Esophagus muscularis mucosa (tissue), 4 donors: ENCODE data around the gene PALMD. TPM values are rescaled to one million over a fixed set of nuclear protein-coding genes. Genes with fewer than 3 reads are reported as not detected.

Experiments
- DNase-seq: peaks from one replicate; pipeline ENCODE4 v3.0.0-alpha.2; 2017; ENCODE audit errors: extremely low spot score
- H3K27ac ChIP-seq, 4 donors: fragments of 200-600 bp; sonication (generic); replicated peaks in 1 of 4; 1 replicate in 3 of 4; 2 replicates in 1 of 4; pipeline ENCODE4 v1.5.1; 2016 to 2019; ENCODE audit warnings: mild to moderate bottlenecking in 1 of 4
- H3K27me3 ChIP-seq, 4 donors: fragments of 200-600 bp; sonication (generic); one replicate each; pipeline versions ENCODE4 v1.5.1 to v1.6.0; 2016 to 2019
- H3K36me3 ChIP-seq, 4 donors: fragments of 200-600 bp; sonication (generic); one replicate each; pipeline ENCODE4 v1.5.1; 2016 to 2019
- H3K4me1 ChIP-seq, 4 donors: fragments of 200-600 bp; sonication (generic); one replicate each; pipeline ENCODE4 v1.5.1; 2016 to 2019
- H3K4me3 ChIP-seq, 4 donors: fragments of 200-600 bp; sonication (generic); 1 replicate in 2 of 4; 2 replicates in 2 of 4; pipeline ENCODE4 v1.5.1; 2016 to 2019; ENCODE audit warnings: mild to moderate bottlenecking in 4 of 4, moderate library complexity in 1 of 4
- H3K9me3 ChIP-seq, 4 donors: fragments of 200-600 bp; sonication (generic); 1 replicate in 3 of 4; 2 replicates in 1 of 4; pipeline ENCODE4 v1.5.1; 2016 to 2019
- EP300 ChIP-seq: sonication (generic); formaldehyde crosslinking; IDR thresholded peaks from one replicate; pipeline ENCODE4 v1.6.1; 2017; ENCODE audit warnings: antibody characterized with exemption
- POLR2A ChIP-seq: fragments of 450-650 bp; IDR thresholded peaks from one replicate; pipeline ENCODE4 v1.6.1; 2017; ENCODE audit warnings: antibody characterized with exemption, moderate library complexity, mild to moderate bottlenecking, low read depth
- POLR2AphosphoS5 ChIP-seq, 2 donors: sonication (generic); formaldehyde crosslinking; IDR thresholded peaks; one replicate each; pipeline ENCODE4 v1.6.1; 2017; ENCODE audit warnings: antibody characterized with exemption in 2 of 2
- WGBS: methylation state at CpG from one replicate; pipeline ENCODE4 v1.1.5; 2018; 5-methylcytosine and 5-hydroxymethylcytosine counted together
- intact Hi-C: fragments of 100-400 bp; cut with DNase I; formaldehyde crosslinking; loops from one replicate; pipeline ENCODE4 v1.15.1; 2023
- total RNA-seq, 4 donors: library from RNA; depleted of rRNA; stranded (reverse); fragments of >200 nt; gene quantifications; one replicate each; pipeline versions ENCODE4 v1.1.0 to v1.2.1, GENCODE V29; 2016
- TF ChIP-seq, protein P1 (sequence below), 3 experiments: fragments of 200-600 bp in 2 of 3; fragments of 450-650 bp in 1 of 3; sonication (generic) in 2 of 3; IDR thresholded peaks; one replicate each; pipeline ENCODE4 v1.5.1; 2017 to 2019; ENCODE audit warnings: antibody characterized with exemption in 3 of 3, mild to moderate bottlenecking in 2 of 3, moderate library complexity in 1 of 3

Gene PALMD
- total RNA-seq, 4 donors from 2014 or later, result 15.4 to 33.0 (median 27.5) TPM

DNA sequence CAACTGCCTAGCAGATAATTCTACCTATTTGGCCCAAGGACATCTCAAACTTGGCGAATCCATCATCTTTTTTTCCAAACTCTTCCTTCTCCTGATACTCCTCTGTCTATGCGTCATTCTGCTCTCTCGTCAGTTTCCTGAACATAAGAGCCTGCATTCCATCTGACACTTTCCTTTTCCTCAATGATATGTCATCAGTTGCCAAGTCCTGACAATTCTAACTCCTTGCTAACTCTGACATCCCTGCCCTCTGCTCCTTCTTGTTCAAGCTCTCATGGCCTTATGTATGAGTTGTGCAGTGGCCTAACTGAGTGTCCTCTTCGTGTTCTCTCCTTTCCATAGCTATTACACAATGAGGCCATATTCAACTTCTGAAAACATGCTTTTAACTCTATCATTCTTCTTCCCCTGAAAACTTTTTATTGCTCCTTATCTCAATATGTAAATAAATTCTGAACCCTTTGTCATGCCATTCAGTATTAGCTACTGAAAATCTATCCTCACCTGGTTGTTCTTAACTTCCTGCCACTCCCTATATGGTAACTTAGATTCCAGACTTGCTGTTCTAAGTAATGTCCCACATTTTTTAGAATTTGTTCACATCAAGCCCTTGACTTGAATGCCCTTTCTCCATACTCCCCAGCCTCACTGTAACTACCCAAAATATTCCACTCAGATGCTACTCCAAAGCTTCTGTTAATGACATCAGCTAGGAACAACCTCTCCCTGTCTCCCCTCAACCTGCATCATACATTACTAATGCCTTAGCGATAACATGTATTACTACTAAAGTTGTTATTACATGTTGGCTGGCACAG, 11.5 kb downstream of the PALMD start:
- Histone ChIP-seq H3K27ac (peak overlapping the region; percentile 24 to 42 (median 35)), H3K36me3 (no peaks in the 10 kb centered on the region), H3K27me3 (no peaks in the 10 kb centered on the region), H3K4me3 (no peak overlapping the region), H3K9me3 (no peaks in the 10 kb centered on the region), H3K4me1 (peaks cover 39 to 61% (median 46%) of the 10 kb centered on the region in 4 donors)
- TF ChIP-seq POLR2AphosphoS5 (IDR thresholded peaks at IDR 0.05) (peak in 1 of 2 donors; percentile 44), EP300 (no peak), POLR2A (no peak)
- TF ChIP-seq, protein P1, sequence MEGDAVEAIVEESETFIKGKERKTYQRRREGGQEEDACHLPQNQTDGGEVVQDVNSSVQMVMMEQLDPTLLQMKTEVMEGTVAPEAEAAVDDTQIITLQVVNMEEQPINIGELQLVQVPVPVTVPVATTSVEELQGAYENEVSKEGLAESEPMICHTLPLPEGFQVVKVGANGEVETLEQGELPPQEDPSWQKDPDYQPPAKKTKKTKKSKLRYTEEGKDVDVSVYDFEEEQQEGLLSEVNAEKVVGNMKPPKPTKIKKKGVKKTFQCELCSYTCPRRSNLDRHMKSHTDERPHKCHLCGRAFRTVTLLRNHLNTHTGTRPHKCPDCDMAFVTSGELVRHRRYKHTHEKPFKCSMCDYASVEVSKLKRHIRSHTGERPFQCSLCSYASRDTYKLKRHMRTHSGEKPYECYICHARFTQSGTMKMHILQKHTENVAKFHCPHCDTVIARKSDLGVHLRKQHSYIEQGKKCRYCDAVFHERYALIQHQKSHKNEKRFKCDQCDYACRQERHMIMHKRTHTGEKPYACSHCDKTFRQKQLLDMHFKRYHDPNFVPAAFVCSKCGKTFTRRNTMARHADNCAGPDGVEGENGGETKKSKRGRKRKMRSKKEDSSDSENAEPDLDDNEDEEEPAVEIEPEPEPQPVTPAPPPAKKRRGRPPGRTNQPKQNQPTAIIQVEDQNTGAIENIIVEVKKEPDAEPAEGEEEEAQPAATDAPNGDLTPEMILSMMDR (IDR thresholded peaks at IDR 0.05), result no peak
- DNase-seq, result no peak
- 83% methylated on average over 5 of the region's 5 CpGs for WGBS
- intact Hi-C loops, result no loop called here

DNA sequence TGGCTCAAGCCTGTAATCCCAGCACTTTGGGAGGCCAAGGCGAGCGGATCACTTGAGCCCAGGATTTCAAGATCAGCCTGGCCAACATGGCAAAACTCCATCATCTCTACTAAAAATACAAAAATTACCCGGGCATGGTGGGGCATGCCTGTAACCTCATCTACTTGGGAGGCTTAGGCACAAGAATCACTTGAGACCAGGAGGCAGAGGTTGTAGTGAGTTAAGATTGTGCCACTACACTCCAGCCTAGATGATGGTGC, 12.0 kb downstream of the PALMD start:
- H3K36me3 ChIP-seq, result no peaks in the 10 kb centered on the region
- H3K9me3 ChIP-seq, result no peaks in the 10 kb centered on the region
- DNase-seq, result no peak
- WGBS, result 88% methylated on average over 3 of the region's 3 CpGs
- peaks cover 41 to 61% (median 46%) of the 10 kb centered on the region in 4 donors for H3K4me1 ChIP-seq
- TF ChIP-seq POLR2A (no peak), EP300 (no peak), POLR2AphosphoS5 (IDR thresholded peaks at IDR 0.05) (no peak)
- TF ChIP-seq, protein P1 (IDR thresholded peaks at IDR 0.05), result no peak
- intact Hi-C loops, result no loop called here
- peak overlapping the region in 3 of 4 donors; percentile 33 to 42 (median 37) for H3K27ac ChIP-seq
- H3K4me3 ChIP-seq, result no peak overlapping the region
- H3K27me3 ChIP-seq, result no peaks in the 10 kb centered on the region

DNA sequence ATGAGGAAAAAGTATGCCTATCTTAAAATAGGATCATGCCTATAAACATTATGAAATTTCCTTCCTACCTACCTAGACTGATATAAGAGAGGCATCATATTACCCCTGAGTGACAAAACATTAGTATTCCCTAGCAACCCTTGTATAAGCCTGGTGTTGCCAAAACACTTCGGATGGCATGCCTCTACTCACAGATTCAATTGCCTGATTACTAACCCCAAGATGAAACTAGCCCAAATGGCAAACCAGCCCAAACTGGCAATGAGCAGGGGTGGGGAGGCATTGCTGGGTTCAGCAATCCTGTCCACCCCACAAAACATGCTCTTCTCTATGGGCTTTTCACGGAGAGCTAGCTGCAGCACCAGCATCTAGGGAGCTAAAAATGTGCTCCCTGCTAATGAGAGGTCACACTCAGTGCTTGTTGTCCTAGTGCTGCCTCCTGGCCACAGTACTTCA, 13.9 kb downstream of the PALMD start:
- no peak overlapping the region for H3K4me3 ChIP-seq
- peaks cover 38 to 61% (median 53%) of the 10 kb centered on the region in 4 donors for H3K4me1 ChIP-seq
- no peaks in the 10 kb centered on the region for H3K27me3 ChIP-seq
- peak in 1 of 2 donors; percentile 30 for TF ChIP-seq POLR2AphosphoS5 (IDR thresholded peaks at IDR 0.05)
- no peak for TF ChIP-seq POLR2A
- intact Hi-C loops, result no loop called here
- WGBS, result 22% methylated on average over 1 of the region's 2 CpGs
- H3K27ac ChIP-seq, result peak overlapping the region; percentile 53 to 65 (median 57)
- H3K9me3 ChIP-seq, result no peaks in the 10 kb centered on the region
- peaks cover 0 to 16% (median 0%) of the 10 kb centered on the region in 4 donors for H3K36me3 ChIP-seq
- DNase-seq, result no peak

DNA sequence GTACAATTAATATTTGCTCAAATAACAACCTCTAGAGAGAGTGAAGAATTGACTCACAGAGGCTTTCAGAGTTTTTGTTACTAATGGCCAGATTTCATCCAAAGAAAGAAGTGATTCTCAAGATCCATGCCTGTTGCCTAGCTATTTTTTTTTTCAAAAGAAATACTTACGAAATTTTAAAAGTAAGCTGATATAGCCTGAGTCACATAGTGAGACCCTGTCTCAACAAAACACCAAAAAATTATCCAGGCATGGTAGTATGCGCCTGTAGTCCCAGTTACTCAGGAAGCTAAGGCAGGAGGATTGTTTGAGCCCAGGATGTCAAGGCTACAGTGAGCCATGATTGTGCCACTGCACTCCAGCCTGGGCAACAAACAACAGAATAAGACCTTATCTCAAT, 14.6 kb downstream of the PALMD start:
- Histone ChIP-seq H3K4me3 (no peak overlapping the region), H3K27ac (peak overlapping the region; percentile 53 to 65 (median 57)), H3K9me3 (no peaks in the 10 kb centered on the region), H3K36me3 (peaks cover 0 to 23% (median 0%) of the 10 kb centered on the region in 4 donors), H3K27me3 (no peaks in the 10 kb centered on the region), H3K4me1 (peaks cover 38 to 59% (median 51%) of the 10 kb centered on the region in 4 donors)
- WGBS, result 70% methylated on average over 2 of the region's 2 CpGs
- DNase-seq, result no peak
- intact Hi-C loops, result no loop called here
- TF ChIP-seq, protein P1 (IDR thresholded peaks at IDR 0.05), result no peak
- no peak for TF ChIP-seq POLR2A
- TF ChIP-seq POLR2AphosphoS5 (IDR thresholded peaks at IDR 0.05), result no peak
- TF ChIP-seq EP300, result no peak

DNA sequence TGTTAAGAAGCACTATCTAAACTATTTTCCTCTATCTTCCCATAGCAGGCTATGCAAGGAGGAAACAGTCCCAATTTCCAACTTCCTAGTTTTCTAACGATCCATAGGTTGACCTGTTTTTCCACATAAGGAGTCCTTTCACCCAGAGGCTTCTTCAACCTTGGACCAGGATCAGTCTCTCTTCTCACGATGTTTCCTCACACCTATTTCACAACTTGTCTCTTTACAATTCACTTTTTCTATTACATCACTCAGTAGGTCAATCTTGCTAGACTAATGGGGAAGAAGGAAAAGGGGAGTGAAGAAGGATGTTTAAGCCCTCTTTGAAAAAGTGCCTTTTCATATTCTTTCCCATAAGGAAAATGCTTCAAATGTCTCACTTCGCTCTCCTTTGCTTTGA, 15.9 kb downstream of the PALMD start:
- no peak for DNase-seq
- intact Hi-C loops, result no loop called here
- Histone ChIP-seq H3K9me3 (no peaks in the 10 kb centered on the region), H3K36me3 (peaks cover 0 to 24% (median 0%) of the 10 kb centered on the region in 4 donors), H3K4me1 (peaks cover 38 to 66% (median 48%) of the 10 kb centered on the region in 4 donors), H3K27ac (peak overlapping the region; percentile 55 to 65 (median 57)), H3K27me3 (no peaks in the 10 kb centered on the region), H3K4me3 (no peak overlapping the region)
- WGBS, result 75% methylated on average over 3 of the region's 3 CpGs
- TF ChIP-seq POLR2A (no peak), EP300 (no peak), POLR2AphosphoS5 (IDR thresholded peaks at IDR 0.05) (no peak)
- TF ChIP-seq, protein P1 (IDR thresholded peaks at IDR 0.05), result no peak
